ENCODE results near the gene CNGB1.
"Not testable (repeated sequence)": the region's sequence is repeated elsewhere in the genome, so short reads cannot be mapped to it uniquely, and the experiment has no call there.

The CNGB1 gene

DNA sequence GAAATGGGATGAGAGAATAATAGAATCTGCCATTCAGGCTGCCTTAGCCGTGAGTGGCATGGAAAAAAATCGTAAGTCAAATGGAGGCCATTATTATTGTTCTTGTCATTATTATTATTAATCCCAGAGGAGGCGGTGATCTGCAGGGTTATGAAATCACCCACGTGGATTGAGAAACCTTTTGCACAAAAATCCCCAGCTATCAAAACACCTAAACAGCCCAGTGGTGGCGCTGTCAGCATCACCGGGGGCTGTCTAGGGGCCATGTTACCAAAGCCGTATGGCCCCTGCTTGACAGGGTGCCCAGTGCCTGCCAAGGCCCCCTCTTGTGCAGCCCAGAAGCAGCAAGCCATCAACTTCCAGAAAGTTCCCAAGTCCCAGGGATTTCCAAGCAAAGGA, 25.2 kb downstream of the CNGB1 start:
- no peak overlapping the region for H3K9ac ChIP-seq (ENCODE audit: low read depth in 1 of 2, low read length in 2 of 2)
- no peak overlapping the region for H3K27ac ChIP-seq (ENCODE audit: low read depth in 2 of 2, low read length in 2 of 2)
- no peak overlapping the region for H3K4me3 ChIP-seq (ENCODE audit: low read length in 2 of 2)
- no peaks in the 10 kb centered on the region for H3K36me3 ChIP-seq (ENCODE audit: control insufficient read depth in 2 of 2, insufficient read depth in 2 of 2, low read length in 2 of 2)
- peaks cover 0 to 4% of the 10 kb centered on the region in 2 donors for H3K27me3 ChIP-seq (ENCODE audit: control insufficient read depth in 2 of 2, insufficient read depth in 2 of 2, low read length in 2 of 2)
- no peaks in the 10 kb centered on the region for H3K9me3 ChIP-seq (ENCODE audit: control insufficient read depth in 2 of 2, low read length in 2 of 2)
- no peaks in the 10 kb centered on the region for H3K4me1 ChIP-seq (ENCODE audit: control insufficient read depth in 2 of 2, insufficient read depth in 2 of 2, low read length in 2 of 2)

GRCh38 chr16:57944970-57945739, 25.8 kb downstream of the CNGB1 start:
- H3K4me3 ChIP-seq (ENCODE audit: low read length in 2 of 2), result no peak overlapping the region
- H3K36me3 ChIP-seq (ENCODE audit: control insufficient read depth in 2 of 2, insufficient read depth in 2 of 2, low read length in 2 of 2), result no peaks in the 10 kb centered on the region
- H3K9me3 ChIP-seq (ENCODE audit: control insufficient read depth in 2 of 2, low read length in 2 of 2), result no peaks in the 10 kb centered on the region
- H3K27ac ChIP-seq (ENCODE audit: low read depth in 2 of 2, low read length in 2 of 2), result no peak overlapping the region
- H3K4me1 ChIP-seq (ENCODE audit: control insufficient read depth in 2 of 2, insufficient read depth in 2 of 2, low read length in 2 of 2), result no peaks in the 10 kb centered on the region
- H3K27me3 ChIP-seq (ENCODE audit: control insufficient read depth in 2 of 2, insufficient read depth in 2 of 2, low read length in 2 of 2), result peaks cover 0 to 4% of the 10 kb centered on the region in 2 donors
- H3K9ac ChIP-seq (ENCODE audit: low read depth in 1 of 2, low read length in 2 of 2), result no peak overlapping the region

DNA sequence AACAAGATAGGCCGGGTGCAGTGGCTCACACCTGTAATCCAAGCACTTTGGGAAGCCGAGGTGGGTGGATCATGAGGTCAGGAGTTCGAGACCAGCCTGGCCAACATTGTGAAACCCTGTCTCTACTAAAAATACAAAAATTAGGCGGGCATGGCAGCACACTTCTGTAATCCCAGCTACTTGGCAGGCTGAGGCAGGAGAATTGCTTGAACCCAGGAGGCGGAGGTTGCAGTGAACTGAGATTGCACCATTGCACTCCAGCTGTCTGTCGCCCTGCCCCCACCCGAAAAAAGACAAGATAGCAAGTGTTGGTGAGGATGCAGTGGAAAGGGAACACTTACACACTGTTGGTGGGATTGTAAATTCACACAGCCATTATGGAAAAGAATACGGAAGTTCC, 27.5 kb downstream of the CNGB1 start:
- H3K9ac ChIP-seq (ENCODE audit: low read depth in 1 of 2, low read length in 2 of 2); H3K27me3 ChIP-seq (ENCODE audit: control insufficient read depth in 2 of 2, insufficient read depth in 2 of 2, low read length in 2 of 2); H3K27ac ChIP-seq (ENCODE audit: low read depth in 2 of 2, low read length in 2 of 2); H3K36me3 ChIP-seq (ENCODE audit: control insufficient read depth in 2 of 2, insufficient read depth in 2 of 2, low read length in 2 of 2); H3K4me1 ChIP-seq (ENCODE audit: control insufficient read depth in 2 of 2, insufficient read depth in 2 of 2, low read length in 2 of 2); H3K9me3 ChIP-seq (ENCODE audit: control insufficient read depth in 2 of 2, low read length in 2 of 2); H3K4me3 ChIP-seq (ENCODE audit: low read length in 2 of 2): not testable (repeated sequence)

GRCh38 chr16:57941901-57942300, 29.0 kb downstream of the CNGB1 start:
- H3K36me3 ChIP-seq (ENCODE audit: control insufficient read depth in 2 of 2, insufficient read depth in 2 of 2, low read length in 2 of 2); H3K9me3 ChIP-seq (ENCODE audit: control insufficient read depth in 2 of 2, low read length in 2 of 2); H3K27ac ChIP-seq (ENCODE audit: low read depth in 2 of 2, low read length in 2 of 2); H3K9ac ChIP-seq (ENCODE audit: low read depth in 1 of 2, low read length in 2 of 2); H3K4me1 ChIP-seq (ENCODE audit: control insufficient read depth in 2 of 2, insufficient read depth in 2 of 2, low read length in 2 of 2); H3K27me3 ChIP-seq (ENCODE audit: control insufficient read depth in 2 of 2, insufficient read depth in 2 of 2, low read length in 2 of 2); H3K4me3 ChIP-seq (ENCODE audit: low read length in 2 of 2): not testable (repeated sequence)

GRCh38 chr16:57941016-57941664, 29.8 kb downstream of the CNGB1 start:
- Histone ChIP-seq H3K27me3 (ENCODE audit: control insufficient read depth in 2 of 2, insufficient read depth in 2 of 2, low read length in 2 of 2) (peaks cover 0 to 4% of the 10 kb centered on the region in 2 donors), H3K27ac (ENCODE audit: low read depth in 2 of 2, low read length in 2 of 2) (no peak overlapping the region), H3K4me3 (ENCODE audit: low read length in 2 of 2) (no peak overlapping the region), H3K9me3 (ENCODE audit: control insufficient read depth in 2 of 2, low read length in 2 of 2) (no peaks in the 10 kb centered on the region), H3K4me1 (ENCODE audit: control insufficient read depth in 2 of 2, insufficient read depth in 2 of 2, low read length in 2 of 2) (peaks cover 4% of the 10 kb centered on the region in 2 donors), H3K9ac (ENCODE audit: low read depth in 1 of 2, low read length in 2 of 2) (no peak overlapping the region), H3K36me3 (ENCODE audit: control insufficient read depth in 2 of 2, insufficient read depth in 2 of 2, low read length in 2 of 2) (no peaks in the 10 kb centered on the region)

DNA sequence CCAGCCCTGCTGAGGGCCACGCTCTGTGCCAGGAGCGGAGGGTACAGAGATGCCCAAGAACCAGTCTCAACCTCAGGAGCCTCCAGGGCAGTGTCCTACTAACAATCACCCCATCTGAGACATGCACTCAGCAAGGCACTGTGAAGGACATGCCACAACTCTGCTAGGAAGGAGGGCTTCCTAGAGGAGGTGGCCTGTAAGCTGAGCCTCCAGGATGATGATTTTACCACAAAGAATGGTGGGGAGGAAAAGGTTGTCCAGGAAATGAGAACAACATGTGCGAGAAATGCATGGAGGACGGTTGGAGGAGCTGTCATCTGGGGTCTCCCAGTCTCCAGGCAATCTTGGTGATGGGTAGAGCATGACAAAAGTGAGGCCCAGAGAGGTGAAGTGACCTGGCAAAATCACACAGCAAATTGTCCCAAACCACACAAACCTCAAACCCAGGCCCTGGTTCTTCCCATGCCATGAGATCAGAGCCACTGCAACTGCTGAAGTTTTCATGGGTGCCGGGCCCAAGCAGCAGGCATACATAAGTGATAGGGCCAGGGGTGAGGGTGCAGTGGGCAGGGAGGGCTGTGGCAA, 30.5 kb downstream of the CNGB1 start:
- H3K27me3 ChIP-seq (ENCODE audit: control insufficient read depth in 2 of 2, insufficient read depth in 2 of 2, low read length in 2 of 2), result peaks cover 0 to 4% of the 10 kb centered on the region in 2 donors
- H3K4me1 ChIP-seq (ENCODE audit: control insufficient read depth in 2 of 2, insufficient read depth in 2 of 2, low read length in 2 of 2), result peaks cover 4% of the 10 kb centered on the region in 2 donors
- no peaks in the 10 kb centered on the region for H3K36me3 ChIP-seq (ENCODE audit: control insufficient read depth in 2 of 2, insufficient read depth in 2 of 2, low read length in 2 of 2)
- no peaks in the 10 kb centered on the region for H3K9me3 ChIP-seq (ENCODE audit: control insufficient read depth in 2 of 2, low read length in 2 of 2)
- H3K27ac ChIP-seq (ENCODE audit: low read depth in 2 of 2, low read length in 2 of 2), result no peak overlapping the region
- no peak overlapping the region for H3K9ac ChIP-seq (ENCODE audit: low read depth in 1 of 2, low read length in 2 of 2)
- H3K4me3 ChIP-seq (ENCODE audit: low read length in 2 of 2), result no peak overlapping the region

DNA sequence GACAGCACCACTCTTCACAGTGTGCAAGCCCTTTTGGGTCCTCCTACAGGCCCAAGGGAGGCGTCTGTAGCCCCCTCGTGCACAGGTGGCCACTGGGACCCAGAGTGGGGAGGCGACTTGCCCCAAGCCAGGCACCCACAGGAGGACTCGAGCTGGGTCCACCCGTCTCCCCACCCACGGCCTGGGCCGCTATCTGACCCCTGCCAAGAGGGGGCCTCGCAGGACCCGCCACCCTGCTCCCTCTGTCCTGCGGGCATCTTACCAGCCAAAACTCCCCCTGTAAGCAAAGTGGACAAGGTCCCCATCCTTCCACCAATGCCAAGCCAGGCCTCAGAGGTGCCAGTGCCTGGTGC, 31.1 kb downstream of the CNGB1 start:
- H3K9me3 ChIP-seq (ENCODE audit: control insufficient read depth in 2 of 2, low read length in 2 of 2), result no peaks in the 10 kb centered on the region
- peaks cover 0 to 4% of the 10 kb centered on the region in 2 donors for H3K27me3 ChIP-seq (ENCODE audit: control insufficient read depth in 2 of 2, insufficient read depth in 2 of 2, low read length in 2 of 2)
- H3K4me1 ChIP-seq (ENCODE audit: control insufficient read depth in 2 of 2, insufficient read depth in 2 of 2, low read length in 2 of 2), result peaks cover 4% of the 10 kb centered on the region in 2 donors
- no peaks in the 10 kb centered on the region for H3K36me3 ChIP-seq (ENCODE audit: control insufficient read depth in 2 of 2, insufficient read depth in 2 of 2, low read length in 2 of 2)
- no peak overlapping the region for H3K4me3 ChIP-seq (ENCODE audit: low read length in 2 of 2)
- no peak overlapping the region for H3K9ac ChIP-seq (ENCODE audit: low read depth in 1 of 2, low read length in 2 of 2)
- no peak overlapping the region for H3K27ac ChIP-seq (ENCODE audit: low read depth in 2 of 2, low read length in 2 of 2)

DNA sequence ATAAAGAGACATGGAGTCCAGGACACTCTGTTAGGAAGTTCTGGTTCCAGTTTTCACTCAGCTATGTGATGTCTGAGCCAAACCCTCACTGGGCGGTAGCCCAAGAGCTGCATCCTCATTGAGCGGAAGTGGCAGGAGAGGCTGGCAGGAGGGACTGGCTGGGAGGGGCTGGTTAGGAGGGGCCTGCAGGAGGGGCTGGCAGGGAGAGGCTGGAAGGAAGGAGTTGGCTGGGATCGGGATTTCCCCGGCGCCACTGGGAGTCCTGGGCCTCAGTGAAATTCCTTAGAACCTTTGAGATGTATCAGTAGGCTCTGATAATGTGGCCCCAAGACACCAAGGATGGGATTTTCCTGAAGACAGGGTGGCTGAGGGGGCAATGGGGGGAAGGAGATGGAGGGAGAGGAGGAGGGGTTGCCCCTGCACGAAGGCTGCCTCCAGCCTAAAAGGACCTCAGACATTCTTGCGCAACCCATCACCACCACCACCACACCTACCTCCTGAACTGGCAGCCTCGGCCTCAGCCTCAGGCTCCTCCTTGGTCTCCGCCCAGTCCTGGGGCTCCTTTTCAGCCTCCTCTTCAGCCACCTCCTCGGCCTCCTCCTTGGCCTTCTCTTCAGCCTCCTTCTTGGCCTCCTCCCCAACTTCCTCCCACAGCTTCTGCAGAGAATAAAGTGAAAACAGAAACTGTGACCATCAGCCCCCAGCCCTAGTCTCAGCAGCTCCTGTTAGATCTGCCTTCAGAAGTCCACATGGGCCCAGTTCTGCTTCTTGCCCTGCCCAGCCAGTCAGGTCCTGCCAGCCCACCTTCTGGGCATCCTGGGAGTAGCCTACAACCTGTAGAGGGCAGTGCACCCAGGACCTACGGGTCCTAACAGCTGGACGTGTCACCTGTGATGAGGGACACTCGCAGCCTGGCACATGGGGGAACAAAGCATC, 31.7 kb downstream of the CNGB1 start:
- H3K4me1 ChIP-seq (ENCODE audit: control insufficient read depth in 2 of 2, insufficient read depth in 2 of 2, low read length in 2 of 2), result peaks cover 4% of the 10 kb centered on the region in 2 donors
- no peak overlapping the region for H3K4me3 ChIP-seq (ENCODE audit: low read length in 2 of 2)
- H3K9me3 ChIP-seq (ENCODE audit: control insufficient read depth in 2 of 2, low read length in 2 of 2), result no peaks in the 10 kb centered on the region
- no peak overlapping the region for H3K27ac ChIP-seq (ENCODE audit: low read depth in 2 of 2, low read length in 2 of 2)
- H3K27me3 ChIP-seq (ENCODE audit: control insufficient read depth in 2 of 2, insufficient read depth in 2 of 2, low read length in 2 of 2), result peaks cover 0 to 4% of the 10 kb centered on the region in 2 donors
- no peak overlapping the region for H3K9ac ChIP-seq (ENCODE audit: low read depth in 1 of 2, low read length in 2 of 2)
- no peaks in the 10 kb centered on the region for H3K36me3 ChIP-seq (ENCODE audit: control insufficient read depth in 2 of 2, insufficient read depth in 2 of 2, low read length in 2 of 2)

GRCh38 chr16:57938484-57938883, 32.4 kb downstream of the CNGB1 start:
- peaks cover 0 to 4% of the 10 kb centered on the region in 2 donors for H3K27me3 ChIP-seq (ENCODE audit: control insufficient read depth in 2 of 2, insufficient read depth in 2 of 2, low read length in 2 of 2)
- H3K9ac ChIP-seq (ENCODE audit: low read depth in 1 of 2, low read length in 2 of 2), result no peak overlapping the region
- H3K4me3 ChIP-seq (ENCODE audit: low read length in 2 of 2), result no peak overlapping the region
- H3K36me3 ChIP-seq (ENCODE audit: control insufficient read depth in 2 of 2, insufficient read depth in 2 of 2, low read length in 2 of 2), result no peaks in the 10 kb centered on the region
- H3K9me3 ChIP-seq (ENCODE audit: control insufficient read depth in 2 of 2, low read length in 2 of 2), result no peaks in the 10 kb centered on the region
- no peak overlapping the region for H3K27ac ChIP-seq (ENCODE audit: low read depth in 2 of 2, low read length in 2 of 2)
- peaks cover 4% of the 10 kb centered on the region in 2 donors for H3K4me1 ChIP-seq (ENCODE audit: control insufficient read depth in 2 of 2, insufficient read depth in 2 of 2, low read length in 2 of 2)
